HEK293T (cell line): ENCODE data around the gene RGP1.

Experiments used
- ELF4 ChIP-seq: fragments of 450-650 bp; IDR thresholded peaks from 2 replicates; pipeline ENCODE4 v1.6.1; 2017; ENCODE audit warnings: antibody characterized with exemption
- FOXA1 ChIP-seq: fragments of 450-650 bp; IDR thresholded peaks from 2 replicates; pipeline ENCODE4 v1.6.1; 2016; ENCODE audit warnings: mild to moderate bottlenecking
- FOXK2 ChIP-seq: fragments of 450-650 bp; IDR thresholded peaks from 2 replicates; pipeline ENCODE4 v1.6.1; 2016; ENCODE audit warnings: mild to moderate bottlenecking
- FOXM1 ChIP-seq: fragments of 450-650 bp; IDR thresholded peaks from 2 replicates; pipeline ENCODE4 v1.6.1; 2017; ENCODE audit warnings: mild to moderate bottlenecking, borderline replicate concordance
- LEF1 ChIP-seq: fragments of 450-650 bp; IDR thresholded peaks from 2 replicates; pipeline ENCODE4 v1.6.1; 2017; ENCODE audit warnings: mild to moderate bottlenecking, borderline replicate concordance
- NFRKB ChIP-seq: fragments of 450-650 bp; IDR thresholded peaks from 2 replicates; pipeline ENCODE4 v1.6.1; 2016; ENCODE audit warnings: mild to moderate bottlenecking, moderate library complexity
- SP1 ChIP-seq: fragments of 450-650 bp; IDR thresholded peaks from 2 replicates; pipeline ENCODE4 v1.6.1; 2017
- TF ChIP-seq, protein P1 (sequence below): fragments of 450-650 bp; IDR thresholded peaks from 2 replicates; pipeline ENCODE4 v1.6.1; 2016

GRCh38 chr9:35746583-35746982 lies 2.5 kb upstream of the RGP1 start:
- no peak for TF ChIP-seq LEF1
- no peak for TF ChIP-seq FOXA1
- TF ChIP-seq NFRKB: no peak
- TF ChIP-seq FOXK2: no peak
- no peak for TF ChIP-seq SP1
- TF ChIP-seq FOXM1: no peak
- TF ChIP-seq, protein P1, sequence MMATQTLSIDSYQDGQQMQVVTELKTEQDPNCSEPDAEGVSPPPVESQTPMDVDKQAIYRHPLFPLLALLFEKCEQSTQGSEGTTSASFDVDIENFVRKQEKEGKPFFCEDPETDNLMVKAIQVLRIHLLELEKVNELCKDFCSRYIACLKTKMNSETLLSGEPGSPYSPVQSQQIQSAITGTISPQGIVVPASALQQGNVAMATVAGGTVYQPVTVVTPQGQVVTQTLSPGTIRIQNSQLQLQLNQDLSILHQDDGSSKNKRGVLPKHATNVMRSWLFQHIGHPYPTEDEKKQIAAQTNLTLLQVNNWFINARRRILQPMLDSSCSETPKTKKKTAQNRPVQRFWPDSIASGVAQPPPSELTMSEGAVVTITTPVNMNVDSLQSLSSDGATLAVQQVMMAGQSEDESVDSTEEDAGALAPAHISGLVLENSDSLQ: no peak
- no peak for TF ChIP-seq ELF4
